IMR-90 (cell line): ENCODE results near the gene LCA5L. TPM values are rescaled to one million over a fixed set of nuclear protein-coding genes. Genes with fewer than 3 reads are reported as not detected.

Source experiments
- ATAC-seq: fragments of 200-7000 bp; cut with Tn5 transposase; 2 replicates; pipeline ENCODE4 v1.9.1; 2020; ENCODE audit warnings: low read depth, mild to moderate bottlenecking, moderate library complexity
- BruUV-seq: library from RNA; stranded (reverse); fragments of 400-500 nt; replicated peaks from 2 replicates; lab custom pipeline; 2021; lab: Mats Ljungman, UMichigan
- CTCF ChIA-PET: fragments of 300-600 bp; formaldehyde crosslinking; extraction: SDS; loops from one replicate; lab custom pipeline; 2021; ENCODE audit warnings: antibody characterized with exemption; lab: Yijun Ruan, JAX
- POLR2A ChIA-PET: fragments of 300-600 bp; sonication (Branson Sonifier 250); formaldehyde crosslinking; loops from one replicate; lab custom pipeline; 2022; ENCODE audit warnings: antibody characterized with exemption; ENCODE audit not compliant: unreplicated experiment; lab: Charles Lee
- DNase-seq: peaks from one replicate; pipeline ENCODE4 v3.0.0; 2013
- H2AFZ ChIP-seq: replicated peaks from 2 replicates; pipeline ENCODE3; 2013; ENCODE audit warnings: low read length, mild to moderate bottlenecking; ENCODE audit not compliant: poor library complexity
- H2AK5ac ChIP-seq: 2 replicates; pipeline ENCODE4 v1.6.1; 2013; ENCODE audit warnings: low read depth, low read length, inconsistent platforms
- H2AK9ac ChIP-seq: replicated peaks from 2 replicates; pipeline ENCODE3; 2013; ENCODE audit warnings: mild to moderate bottlenecking, low read depth, low read length, moderate library complexity; ENCODE audit not compliant: poor library complexity
- H2BK120ac ChIP-seq: 2 replicates; pipeline ENCODE4 v1.6.1; 2013; ENCODE audit warnings: low read depth, low read length, inconsistent platforms
- H2BK15ac ChIP-seq: 3 replicates; pipeline ENCODE4 v1.6.1; 2013; ENCODE audit warnings: low read depth, low read length, inconsistent platforms
- H2BK20ac ChIP-seq: 2 replicates; pipeline ENCODE4 v1.6.1; 2013; ENCODE audit warnings: low read depth, mild to moderate bottlenecking, inconsistent platforms, low read length, moderate library complexity
- H2BK5ac ChIP-seq: 2 replicates; pipeline ENCODE4 v1.6.1; 2013; ENCODE audit warnings: mild to moderate bottlenecking, low read depth, low read length, inconsistent platforms; ENCODE audit not compliant: poor library complexity, severe bottlenecking
- H3K14ac ChIP-seq: replicated peaks from 2 replicates; pipeline ENCODE4 v1.6.1; 2013; ENCODE audit warnings: low read depth, low read length, inconsistent platforms
- H3K18ac ChIP-seq: 2 replicates; pipeline ENCODE4 v1.6.1; 2013; ENCODE audit warnings: low read depth, low read length, control low read depth
- H3K23ac ChIP-seq: 2 replicates; pipeline ENCODE4 v1.6.1; 2013; ENCODE audit warnings: low read depth, low read length, inconsistent platforms
- H3K27ac ChIP-seq: 2 replicates; pipeline ENCODE4 v1.5.1; 2013; ENCODE audit warnings: mild to moderate bottlenecking, control low read depth, low read length; ENCODE audit not compliant: insufficient read depth
- H3K27me3 ChIP-seq: 2 replicates; pipeline ENCODE4 v1.6.1; 2013; ENCODE audit warnings: low read length; ENCODE audit not compliant: control insufficient read depth, insufficient read depth
- H3K36me3 ChIP-seq: 2 replicates; pipeline ENCODE4 v1.6.1; 2013; ENCODE audit warnings: low read length, mixed read lengths; ENCODE audit not compliant: control insufficient read depth, insufficient read depth
- H3K4ac ChIP-seq: 2 replicates; pipeline ENCODE4 v1.6.1; 2013; ENCODE audit warnings: low read depth, low read length, inconsistent platforms
- H3K4me1 ChIP-seq: 2 replicates; pipeline ENCODE4 v1.6.1; 2013; ENCODE audit warnings: low read length, mixed read lengths; ENCODE audit not compliant: control insufficient read depth, insufficient read depth
- H3K4me2 ChIP-seq: 2 replicates; pipeline ENCODE4 v1.6.1; 2013; ENCODE audit warnings: low read depth, mild to moderate bottlenecking, control low read depth, low read length, moderate library complexity
- H3K4me3 ChIP-seq: 2 replicates; pipeline ENCODE4 v1.5.1; 2013; ENCODE audit warnings: low read depth, mild to moderate bottlenecking, control low read depth, low read length, moderate library complexity; ENCODE audit not compliant: insufficient read depth
- H3K56ac ChIP-seq: 2 replicates; pipeline ENCODE4 v1.6.1; 2013; ENCODE audit warnings: low read length, inconsistent platforms; ENCODE audit not compliant: insufficient read depth; ENCODE audit errors: extremely low read depth
- H3K79me1 ChIP-seq, 2 experiments: 2 replicates each; pipeline ENCODE4 v1.6.1; 2013; ENCODE audit warnings: low read length in 2 of 2, inconsistent platforms in 1 of 2, low read depth in 1 of 2
- H3K9ac ChIP-seq: 2 replicates; pipeline ENCODE4 v1.6.1; 2013; ENCODE audit warnings: low read depth, low read length, control low read depth
- H3K9me1 ChIP-seq: 2 replicates; pipeline ENCODE4 v1.6.1; 2013; ENCODE audit warnings: low read length, inconsistent platforms; ENCODE audit not compliant: insufficient read depth
- H3K9me3 ChIP-seq: 2 replicates; pipeline ENCODE4 v1.6.1; 2013; ENCODE audit warnings: low read length; ENCODE audit not compliant: control insufficient read depth, insufficient read depth
- H4K20me1 ChIP-seq: 2 replicates; pipeline ENCODE4 v1.6.1; 2013; ENCODE audit warnings: low read length, inconsistent platforms; ENCODE audit not compliant: insufficient read depth
- H4K5ac ChIP-seq: 2 replicates; pipeline ENCODE4 v1.6.1; 2013; ENCODE audit warnings: mild to moderate bottlenecking, low read depth, low read length, control low read depth
- H4K8ac ChIP-seq, 2 experiments: 2 replicates each; pipeline ENCODE4 v1.6.1; 2013; ENCODE audit warnings: low read depth in 2 of 2, low read length in 2 of 2, control low read depth in 1 of 2, inconsistent platforms in 1 of 2
- H4K91ac ChIP-seq: 2 replicates; pipeline ENCODE4 v1.6.1; 2013; ENCODE audit warnings: low read depth, low read length, inconsistent platforms; ENCODE audit not compliant: insufficient read depth
- BHLHE40 ChIP-seq: fragments of 150-350 bp; IDR thresholded peaks from 2 replicates; pipeline ENCODE4 v1.6.1; 2016; ENCODE audit warnings: mild to moderate bottlenecking, low read depth, low read length
- CEBPB ChIP-seq: IDR thresholded peaks from 2 replicates; pipeline ENCODE4 v1.6.1; 2012; ENCODE audit warnings: low read depth, low read length, improper control_type of control experiment
- MAZ ChIP-seq: IDR thresholded peaks from 2 replicates; pipeline ENCODE4 v1.6.1; 2012; ENCODE audit warnings: low read depth, mild to moderate bottlenecking, low read length, improper control_type of control experiment, moderate library complexity, borderline replicate concordance
- NFE2L2 ChIP-seq: fragments of 150-350 bp; IDR thresholded peaks from 2 replicates; pipeline ENCODE4 v1.6.1; 2016; ENCODE audit warnings: low read depth, mild to moderate bottlenecking, low read length
- POLR2A ChIP-seq: IDR thresholded peaks from 2 replicates; pipeline ENCODE4 v1.6.1; 2012; ENCODE audit warnings: mild to moderate bottlenecking, low read depth, low read length
- RAD21 ChIP-seq: IDR thresholded peaks from 2 replicates; pipeline ENCODE4 v1.6.1; 2012; ENCODE audit warnings: low read length, improper control_type of control experiment
- RCOR1 ChIP-seq: IDR thresholded peaks from 2 replicates; pipeline ENCODE4 v1.6.1; 2012; ENCODE audit warnings: mild to moderate bottlenecking, low read length, improper control_type of control experiment; ENCODE audit not compliant: insufficient replicate concordance
- RFX5 ChIP-seq: IDR thresholded peaks from 2 replicates; pipeline ENCODE4 v1.8.0; 2012; ENCODE audit warnings: low read depth, mild to moderate bottlenecking, low read length, moderate library complexity
- SMC3 ChIP-seq: fragments of 150-350 bp; IDR thresholded peaks from 2 replicates; pipeline ENCODE4 v1.6.1; 2016; ENCODE audit warnings: low read depth, mild to moderate bottlenecking, antibody characterized with exemption, low read length, moderate library complexity
- WGBS, 2 experiments: methylation state at CpG; one replicate each; pipeline versions ENCODE4 v1.1.5 to v1.1.7; 2013; ENCODE audit warnings: missing lambda C conversion rate in 2 of 2; ENCODE audit not compliant: insufficient read length in 1 of 2; ENCODE audit errors: extremely low coverage in 2 of 2; 5-methylcytosine and 5-hydroxymethylcytosine counted together
- dilution Hi-C: fragments of 300-500 bp; cut with HindIII; formaldehyde crosslinking; loops from one replicate; pipeline ENCODE4 v1.14.3; 2018; ENCODE audit warnings: low sequenced_read_pairs; ENCODE audit not compliant: unreplicated experiment
- in situ Hi-C: fragments of 300-500 bp; cut with MboI; formaldehyde crosslinking; loops from 3 replicates; pipeline ENCODE4 v1.14.3; 2019; ENCODE audit warnings: low sequenced_read_pairs, inconsistent platforms, mixed read lengths
- intact Hi-C: fragments of 100-400 bp; cut with micrococcal nuclease; formaldehyde crosslinking; loops from 2 replicates; pipeline ENCODE4 v1.10.0; 2022
- polyA plus RNA-seq, 3 experiments: library from polyadenylated mRNA; depleted of rRNA; stranded (reverse); fragments of >200 nt; gene quantifications; 2 replicates each; pipeline ENCODE4 v1.2.3, GENCODE V29; 2012; ENCODE audit warnings: low replicate concordance in 1 of 3
- total RNA-seq: library from RNA; depleted of rRNA; stranded (reverse); fragments of >200 nt; gene quantifications from 2 replicates; pipeline ENCODE4 v1.2.3, GENCODE V29; 2012
- TF ChIP-seq, protein P1 (sequence below): fragments of 150-350 bp; IDR thresholded peaks from 2 replicates; pipeline ENCODE4 v1.6.1; 2017; ENCODE audit warnings: mild to moderate bottlenecking, antibody characterized with exemption, low read length, low read depth

LCA5L gene
- total and polyA plus RNA-seq, 2 of the 4 experiments (the other 2 are of a cell fraction) = 0.18 to 0.26 TPM

DNA sequence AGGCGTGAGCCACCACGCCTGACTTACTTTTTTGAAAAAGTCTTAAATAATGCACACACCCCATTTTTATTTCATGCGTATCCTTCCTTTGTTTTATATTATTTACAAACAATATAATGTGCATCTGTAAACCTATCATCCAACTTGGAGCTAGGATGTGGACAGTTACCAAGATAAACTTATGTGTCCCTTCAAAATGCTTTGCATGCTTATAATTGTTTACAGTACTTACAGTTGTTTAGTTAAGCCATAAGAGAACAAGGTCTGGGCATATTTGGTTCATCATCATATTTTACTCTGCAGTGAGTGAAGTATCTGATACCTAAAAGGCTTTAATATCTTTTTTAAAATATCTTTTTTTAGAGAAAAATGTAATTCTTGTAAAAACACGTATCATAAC is 80.6 kb downstream of the LCA5L start:
- TF ChIP-seq RFX5 (no peak), RCOR1 (no peak), CEBPB (no peak), RAD21 (no peak), SMC3 (no peak), MAZ (no peak), POLR2A (no peak), BHLHE40 (no peak), NFE2L2 (no peak)
- TF ChIP-seq, protein P1, sequence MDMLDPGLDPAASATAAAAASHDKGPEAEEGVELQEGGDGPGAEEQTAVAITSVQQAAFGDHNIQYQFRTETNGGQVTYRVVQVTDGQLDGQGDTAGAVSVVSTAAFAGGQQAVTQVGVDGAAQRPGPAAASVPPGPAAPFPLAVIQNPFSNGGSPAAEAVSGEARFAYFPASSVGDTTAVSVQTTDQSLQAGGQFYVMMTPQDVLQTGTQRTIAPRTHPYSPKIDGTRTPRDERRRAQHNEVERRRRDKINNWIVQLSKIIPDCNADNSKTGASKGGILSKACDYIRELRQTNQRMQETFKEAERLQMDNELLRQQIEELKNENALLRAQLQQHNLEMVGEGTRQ = no peak
- intact Hi-C loops = no loop called here
- H2BK20ac ChIP-seq = peak overlapping the region; percentile 89
- H3K18ac ChIP-seq = peak overlapping the region; percentile 78
- no peaks in the 10 kb centered on the region for H3K36me3 ChIP-seq
- no peaks in the 10 kb centered on the region for H3K79me1 ChIP-seq
- peaks cover 12% of the 10 kb centered on the region for H3K9me1 ChIP-seq
- ChIA-PET CTCF (no interaction called here), POLR2A (no interaction called here)
- no peak overlapping the region for H3K23ac ChIP-seq
- in situ Hi-C loops = no loop called here
- peak overlapping the region; percentile 71; the same call in 1 of the 2 replicates for H4K91ac ChIP-seq
- no peak overlapping the region for H2AFZ ChIP-seq
- H3K27ac ChIP-seq = peak overlapping the region; percentile 77; the same call in 1 of the 2 replicates
- H2AK9ac ChIP-seq = no peak overlapping the region
- H3K4me2 ChIP-seq = peak overlapping the region; percentile 77; the same call in 1 of the 2 replicates
- H3K4ac ChIP-seq = peak overlapping the region; percentile 80
- H3K4me3 ChIP-seq = no peak overlapping the region
- H4K20me1 ChIP-seq = no peaks in the 10 kb centered on the region
- H3K27me3 ChIP-seq = no peaks in the 10 kb centered on the region
- H2BK15ac ChIP-seq = 0 out of 3 replicates have a peak overlapping the region, but pooled peaks have one; percentile 42
- peak overlapping the region in 1 of 2 experiments; percentile 63; a peak in 2 of 4 replicates for H4K8ac ChIP-seq
- H2BK5ac ChIP-seq = peak overlapping the region; percentile 95
- peak; percentile 31 for DNase-seq
- H2BK120ac ChIP-seq = peak overlapping the region; percentile 92
- BruUV-seq = no TSS peak
- 60% methylated on average over 1 of the region's 4 CpGs; no CpG with 5 or more reads in 1 of the 2 experiments for WGBS, 2 experiments
- H3K9me3 ChIP-seq = no peaks in the 10 kb centered on the region
- H3K4me1 ChIP-seq = peaks cover 18% of the 10 kb centered on the region
- H4K5ac ChIP-seq = no peak overlapping the region; the same call in 1 of the 2 replicates
- dilution Hi-C loops = no loop called here
- H3K9ac ChIP-seq = no peak overlapping the region
- peak overlapping the region; percentile 63; the same call in 1 of the 2 replicates for H3K14ac ChIP-seq
- no peak overlapping the region for H2AK5ac ChIP-seq
- peak; percentile 55 for ATAC-seq
- no peak overlapping the region; the same call in 1 of the 2 replicates for H3K56ac ChIP-seq
